Heart left ventricle (tissue), 16 donors: ENCODE data around the gene MUC6. TPM values are rescaled to one million over a fixed set of nuclear protein-coding genes. Genes with fewer than 3 reads are reported as not detected.
A peak's percentile ranks its signal among the peaks of the same experiment; 100 is the strongest.

Experiments used
- ATAC-seq, 4 donors: fragments of 200-7000 bp; cut with Tn5 transposase; one replicate each; pipeline ENCODE4 v1.9.1; 2020 to 2022; ENCODE audit warnings: moderate library complexity in 4 of 4, mild to moderate bottlenecking in 3 of 4, moderate number of reproducible peaks in 1 of 4
- DNase-seq, 5 donors: peaks; one replicate each; pipeline ENCODE4 v3.0.0-alpha.2; 2020
- H3K27ac ChIP-seq, 12 donors: fragments of 200-600 bp; sonication (generic) in 4 of 12; one replicate each; pipeline versions ENCODE4 v1.5.0 to v1.8.0; 2016 to 2022; ENCODE audit warnings: mild to moderate bottlenecking in 2 of 12
- H3K27me3 ChIP-seq, 9 donors: fragments of 200-600 bp; sonication (generic) in 2 of 9; one replicate each; pipeline versions ENCODE4 v1.5.1 to v1.8.0; 2016 to 2022; ENCODE audit warnings: mild to moderate bottlenecking in 3 of 9
- H3K36me3 ChIP-seq, 9 donors: fragments of 200-600 bp; sonication (generic) in 2 of 9; one replicate each; pipeline versions ENCODE4 v1.5.0 to v1.8.0; 2018 to 2022; ENCODE audit warnings: mild to moderate bottlenecking in 2 of 9
- H3K4me1 ChIP-seq, 12 donors: fragments of 200-600 bp; sonication (generic) in 4 of 12; one replicate each; pipeline versions ENCODE4 v1.5.0 to v1.8.0; 2016 to 2022; ENCODE audit warnings: mild to moderate bottlenecking in 3 of 12
- H3K4me3 ChIP-seq, 12 donors: fragments of 200-600 bp; sonication (generic) in 4 of 12; one replicate each; pipeline versions ENCODE4 v1.5.0 to v1.8.0; 2017 to 2022; ENCODE audit warnings: mild to moderate bottlenecking in 9 of 12, moderate library complexity in 4 of 12
- H3K9me3 ChIP-seq, 12 donors: fragments of 200-600 bp; sonication (generic) in 4 of 12; one replicate each; pipeline versions ENCODE4 v1.5.0 to v1.8.0; 2016 to 2022; ENCODE audit warnings: mild to moderate bottlenecking in 1 of 12
- POLR2A ChIP-seq, 2 donors: fragments of 450-650 bp; IDR thresholded peaks; one replicate each; pipeline ENCODE4 v1.6.1; 2017; ENCODE audit warnings: antibody characterized with exemption in 2 of 2, mild to moderate bottlenecking in 2 of 2, moderate library complexity in 2 of 2
- WGBS, 4 donors: extraction: QIAGEN DNeasy Blood & Tissue Kit in 2 of 4; methylation state at CpG; one replicate each; pipeline versions ENCODE4 v1.1.5 to v1.1.7; 2013 to 2018; 5-methylcytosine and 5-hydroxymethylcytosine counted together
- intact Hi-C, 10 donors: fragments of 100-400 bp; cut with DNase I; formaldehyde crosslinking; loops; one replicate each; pipeline versions ENCODE4 v1.11.1 to v1.14.2; 2022
- polyA plus RNA-seq, 2 donors: library from polyadenylated mRNA; stranded (reverse); fragments of 200-250 nt; gene quantifications; one replicate each; pipeline ENCODE4 v1.2.3, GENCODE V29; 2013
- total RNA-seq, 9 donors: library from RNA; depleted of rRNA in 2 of 9; stranded (reverse); fragments of >200 nt in 2 of 9; fragmentation: NEBNext Ultra II Directional in 3 of 9; extraction: Animal tissue kit (Norgen Biotek cat#: 25700) in 3 of 9; gene quantifications; one replicate each; pipeline versions ENCODE4 v1.1.0 to v1.2.4, GENCODE V29; 2016 to 2023
- TF ChIP-seq, protein P1 (sequence below), 12 donors: fragments of 200-600 bp; sonication (generic) in 4 of 12; IDR thresholded peaks; one replicate each; pipeline versions ENCODE4 v1.5.0 to v1.8.0; 2018 to 2022; ENCODE audit warnings: antibody characterized with exemption in 12 of 12, mild to moderate bottlenecking in 5 of 12
- donor health status: ischemic (EF 13 %, LVEDD 7.1; RV severe dilation, severe dysfunction).
- donor health status: healthy with polysubstance abuse.
- donor health status: DM: no; HTN: yes; CAD: no.
- donor health status: DM: no; HTN: no; CAD: no.
- donor health status: ischemic (EF 25% LVEDD 6.9; RV normal size, moderate dysfunction).
- donor health status: ischemic (EF 25% LVEDD 5.7; RV mildly dilated, moderate dysfunction).
- donor health status: healthy.
- donor health status: DM: yes; HTN: yes; CAD: no.
- donor health status: ischemic (EF 35%, LVEDD 5.7; RV mildly dilated, moderate dysfunction).
- donor health status: nonischemic (EF 11% LVEDD 7.7; RV severe dilation, severe dysfunction).
- donor health status: DM: yes; HTN: yes; CAD: no.
- donor health status: PGD.
- donor health status: ischemic (EF 29% LVEDD 5.4; RV normal size, mild dysfunction).
- donor health status: nonischemic (EF 23%, LVEDD 6.1; RV moderate dilation, normal function).

The MUC6 gene
- total and polyA plus RNA-seq, 11 donors, result 0.04 to 0.06 TPM; not detected in 9

DNA sequence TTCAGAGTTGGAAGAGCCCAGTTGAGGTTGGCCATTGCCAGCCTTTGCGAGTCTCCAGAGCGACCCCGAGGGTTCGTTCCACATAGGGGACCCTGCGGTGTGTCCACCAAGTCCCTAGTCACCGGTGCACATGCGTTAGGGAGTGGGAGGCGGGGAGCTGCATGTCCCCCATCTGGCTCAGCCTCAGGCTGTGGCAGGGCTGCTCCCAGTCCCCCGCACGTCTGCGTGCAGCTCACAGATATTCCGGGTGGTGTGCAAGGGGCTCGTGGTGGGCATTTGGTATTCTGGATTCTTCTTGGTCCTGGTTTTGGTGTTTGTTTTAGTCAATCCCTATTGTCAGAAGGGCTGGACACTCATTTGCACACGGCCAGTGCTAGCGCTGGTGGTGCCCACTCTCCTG is 48.8 kb downstream of the MUC6 start:
- no peak overlapping the region for H3K27ac ChIP-seq
- no peak overlapping the region for H3K4me3 ChIP-seq
- intact Hi-C loops, result no loop called here
- no peaks in the 10 kb centered on the region for H3K27me3 ChIP-seq
- 94 to 98% (median 96%) methylated on average over 15 of the region's 15 CpGs for WGBS, 4 donors
- peaks cover 0 to 91% (median 80%) of the 10 kb centered on the region in 9 donors for H3K36me3 ChIP-seq
- no peak for ATAC-seq
- H3K4me1 ChIP-seq, result peaks cover 0 to 6% (median 0%) of the 10 kb centered on the region in 12 donors
- no peaks in the 10 kb centered on the region for H3K9me3 ChIP-seq
- DNase-seq, result no peak
- TF ChIP-seq, protein P1, sequence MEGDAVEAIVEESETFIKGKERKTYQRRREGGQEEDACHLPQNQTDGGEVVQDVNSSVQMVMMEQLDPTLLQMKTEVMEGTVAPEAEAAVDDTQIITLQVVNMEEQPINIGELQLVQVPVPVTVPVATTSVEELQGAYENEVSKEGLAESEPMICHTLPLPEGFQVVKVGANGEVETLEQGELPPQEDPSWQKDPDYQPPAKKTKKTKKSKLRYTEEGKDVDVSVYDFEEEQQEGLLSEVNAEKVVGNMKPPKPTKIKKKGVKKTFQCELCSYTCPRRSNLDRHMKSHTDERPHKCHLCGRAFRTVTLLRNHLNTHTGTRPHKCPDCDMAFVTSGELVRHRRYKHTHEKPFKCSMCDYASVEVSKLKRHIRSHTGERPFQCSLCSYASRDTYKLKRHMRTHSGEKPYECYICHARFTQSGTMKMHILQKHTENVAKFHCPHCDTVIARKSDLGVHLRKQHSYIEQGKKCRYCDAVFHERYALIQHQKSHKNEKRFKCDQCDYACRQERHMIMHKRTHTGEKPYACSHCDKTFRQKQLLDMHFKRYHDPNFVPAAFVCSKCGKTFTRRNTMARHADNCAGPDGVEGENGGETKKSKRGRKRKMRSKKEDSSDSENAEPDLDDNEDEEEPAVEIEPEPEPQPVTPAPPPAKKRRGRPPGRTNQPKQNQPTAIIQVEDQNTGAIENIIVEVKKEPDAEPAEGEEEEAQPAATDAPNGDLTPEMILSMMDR (IDR thresholded peaks at IDR 0.05), result no peak
- TF ChIP-seq POLR2A (IDR thresholded peaks at IDR 0.05), result no peak

DNA sequence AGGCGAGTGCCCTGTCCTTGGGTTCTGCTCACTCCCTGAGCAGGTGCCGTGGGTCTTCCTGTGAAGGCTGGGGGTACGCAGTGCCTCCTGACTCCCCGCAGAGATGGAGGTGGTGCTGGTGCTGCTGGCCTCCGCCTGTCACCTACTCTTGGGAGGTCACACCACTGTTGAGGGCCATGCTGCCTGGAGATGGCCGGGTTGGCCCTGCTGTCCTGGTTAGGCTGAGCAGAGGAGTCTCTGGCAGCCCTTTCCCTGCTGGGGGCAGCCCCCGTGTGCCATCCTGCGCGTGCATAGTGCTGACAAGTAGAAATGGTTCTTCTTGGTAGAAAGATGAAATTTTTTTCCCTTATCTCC is 49.6 kb downstream of the MUC6 start:
- TF ChIP-seq, protein P1 (IDR thresholded peaks at IDR 0.05), result no peak
- no peak for TF ChIP-seq POLR2A (IDR thresholded peaks at IDR 0.05)
- Histone ChIP-seq H3K4me3 (no peak overlapping the region), H3K27me3 (no peaks in the 10 kb centered on the region), H3K4me1 (peaks cover 0 to 6% (median 0%) of the 10 kb centered on the region in 12 donors), H3K36me3 (peaks cover 0 to 91% (median 78%) of the 10 kb centered on the region in 9 donors), H3K27ac (no peak overlapping the region), H3K9me3 (no peaks in the 10 kb centered on the region)
- DNase-seq (no peak), ATAC-seq (no peak)
- intact Hi-C loops, result no loop called here
- WGBS, 4 donors, result 96 to 97% (median 96%) methylated on average over 6 to 9 of the region's 9 CpGs

DNA sequence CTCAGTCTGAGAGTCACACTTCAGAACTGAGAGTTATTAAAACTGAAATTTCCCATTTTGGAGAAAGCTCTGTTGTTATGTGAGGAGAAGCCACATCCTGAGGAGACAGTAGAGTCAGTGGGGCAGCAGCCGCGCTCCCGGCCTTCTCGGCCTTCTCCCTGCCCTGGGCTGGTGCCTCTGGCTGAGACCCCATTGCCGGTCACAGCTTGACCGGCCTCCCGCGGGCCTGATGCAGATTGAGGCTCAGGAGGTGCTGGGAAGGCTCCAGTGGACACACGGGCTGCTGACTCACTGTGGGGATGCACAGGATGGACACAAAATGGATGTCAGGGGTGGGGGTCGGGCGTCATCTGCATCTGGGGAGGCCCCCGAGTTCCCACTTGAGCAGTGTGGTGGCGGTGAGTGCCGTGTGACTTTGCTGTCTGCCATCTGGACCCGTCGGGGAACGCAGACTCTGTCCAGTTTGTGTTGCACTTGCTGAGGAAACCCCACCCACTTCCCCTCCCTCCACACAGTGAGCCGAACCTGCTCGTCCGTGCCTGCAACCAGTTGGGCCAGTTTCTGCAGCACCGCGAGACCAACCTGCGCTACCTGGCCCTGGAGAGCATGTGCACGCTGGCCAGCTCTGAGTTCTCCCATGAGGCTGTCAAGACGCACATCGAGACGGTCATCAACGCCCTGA is 50.1 kb downstream of the MUC6 start:
- Histone ChIP-seq H3K4me1 (peaks cover 0 to 6% (median 0%) of the 10 kb centered on the region in 12 donors), H3K4me3 (no peak overlapping the region), H3K27me3 (no peaks in the 10 kb centered on the region), H3K27ac (no peak overlapping the region), H3K9me3 (no peaks in the 10 kb centered on the region), H3K36me3 (peaks cover 0 to 94% (median 82%) of the 10 kb centered on the region in 9 donors)
- TF ChIP-seq POLR2A (IDR thresholded peaks at IDR 0.05), result no peak
- TF ChIP-seq, protein P1 (IDR thresholded peaks at IDR 0.05), result no peak
- ATAC-seq, result peak in 2 of 4 donors; percentile 17 to 55
- intact Hi-C loops, result no loop called here
- 78 to 86% (median 83%) methylated on average over 17 to 28 of the region's 28 CpGs for whole genome bisulfite sequencing, 4 donors
- DNase-seq, result no peak

DNA sequence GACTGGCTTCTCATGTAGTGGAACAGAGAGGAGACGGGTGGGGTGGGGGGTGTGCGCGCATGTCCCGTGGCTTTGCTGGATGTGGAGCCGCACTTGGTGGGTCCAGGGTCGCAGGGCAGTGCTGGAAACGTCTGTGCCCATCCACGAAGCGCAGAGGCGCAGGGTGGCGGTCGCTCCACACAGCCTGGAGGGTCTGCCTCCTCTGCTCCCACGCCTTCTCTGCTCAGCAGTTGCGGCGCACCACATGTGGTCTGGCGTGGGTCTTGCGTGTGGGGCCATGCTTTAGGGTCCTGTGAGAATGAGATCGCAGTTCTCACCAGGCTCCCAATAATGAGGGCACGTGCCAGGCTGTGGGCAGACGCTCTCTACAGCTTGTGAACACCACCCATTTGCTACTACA is 50.7 kb downstream of the MUC6 start:
- Histone ChIP-seq H3K27ac (no peak overlapping the region), H3K9me3 (no peaks in the 10 kb centered on the region), H3K36me3 (peaks cover 0 to 95% (median 88%) of the 10 kb centered on the region in 9 donors), H3K4me1 (peaks cover 0 to 8% (median 0%) of the 10 kb centered on the region in 12 donors), H3K4me3 (no peak overlapping the region), H3K27me3 (no peaks in the 10 kb centered on the region)
- intact Hi-C loops, result no loop called here
- DNase-seq (no peak), ATAC-seq (no peak)
- no peak for TF ChIP-seq POLR2A (IDR thresholded peaks at IDR 0.05)
- 93 to 96% (median 95%) methylated on average over 20 of the region's 20 CpGs for WGBS, 4 donors

DNA sequence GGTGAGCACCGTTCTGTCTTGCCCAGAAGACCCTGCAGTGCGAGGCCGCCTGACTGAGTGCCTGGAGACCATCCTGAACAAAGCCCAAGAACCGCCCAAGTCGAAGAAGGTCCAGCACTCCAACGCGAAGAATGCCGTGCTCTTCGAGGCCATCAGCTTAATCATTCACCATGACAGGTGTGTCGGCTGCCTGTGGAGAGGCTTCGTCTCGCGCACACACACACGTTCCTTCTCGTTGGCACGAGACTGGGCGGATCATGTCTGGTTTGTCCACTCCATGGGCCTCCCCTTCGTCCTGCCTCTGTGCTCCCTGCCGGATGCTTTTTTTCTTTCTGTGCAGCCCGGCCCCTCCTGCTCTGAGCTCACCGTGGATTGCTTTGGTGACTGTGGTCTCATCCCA is 51.1 kb downstream of the MUC6 start:
- peaks cover 0 to 8% (median 0%) of the 10 kb centered on the region in 12 donors for H3K4me1 ChIP-seq
- WGBS, 4 donors, result 92 to 96% (median 93%) methylated on average over 21 of the region's 21 CpGs
- ATAC-seq (no peak), DNase-seq (no peak)
- TF ChIP-seq, protein P1 (IDR thresholded peaks at IDR 0.05), result no peak
- TF ChIP-seq POLR2A (IDR thresholded peaks at IDR 0.05), result no peak
- no peaks in the 10 kb centered on the region for H3K9me3 ChIP-seq
- H3K27me3 ChIP-seq, result no peaks in the 10 kb centered on the region
- intact Hi-C loops, result no loop called here
- no peak overlapping the region for H3K27ac ChIP-seq
- peaks cover 0 to 95% (median 90%) of the 10 kb centered on the region in 9 donors for H3K36me3 ChIP-seq
- H3K4me3 ChIP-seq, result no peak overlapping the region
